WTC11 (cell line): Measurements from ENCODE around the gene LPAR2.

ENCODE experiments used
- CTCF ChIP-seq: fragments of 200-600 bp; IDR thresholded peaks from 2 replicates; pipeline ENCODE4 v1.8.0; 2022; ENCODE audit warnings: antibody characterized with exemption
- GABPB1 ChIP-seq: sonication (generic); formaldehyde crosslinking; IDR thresholded peaks from 2 replicates; pipeline ENCODE4 v1.8.1; 2023; ENCODE audit warnings: mild to moderate bottlenecking, missing genetic modification reagents
- MXD4 ChIP-seq: fragments of 250-450 bp; sonication (Bioruptor Pico); IDR thresholded peaks from 2 replicates; pipeline ENCODE4 v1.8.0; 2021; ENCODE audit warnings: mild to moderate bottlenecking, moderate library complexity, borderline replicate concordance
- NR1H2 ChIP-seq: sonication (generic); formaldehyde crosslinking; IDR thresholded peaks from 2 replicates; pipeline ENCODE4 v1.9.0; 2021; ENCODE audit warnings: mild to moderate bottlenecking, moderate library complexity, missing genetic modification reagents
- PREB ChIP-seq: sonication (generic); formaldehyde crosslinking; IDR thresholded peaks from 2 replicates; pipeline ENCODE4 v1.8.1; 2022; ENCODE audit warnings: mild to moderate bottlenecking, missing genetic modification reagents, moderate library complexity, borderline replicate concordance
- USF2 ChIP-seq: sonication (generic); formaldehyde crosslinking; IDR thresholded peaks from 2 replicates; pipeline ENCODE4 v1.8.1; 2023; ENCODE audit warnings: mild to moderate bottlenecking, missing genetic modification reagents, moderate library complexity
- ZNF219 ChIP-seq: sonication (generic); formaldehyde crosslinking; IDR thresholded peaks from 2 replicates; pipeline ENCODE4 v1.8.0; 2023; ENCODE audit warnings: missing genetic modification reagents, mild to moderate bottlenecking, borderline replicate concordance

- TF ChIP-seq MXD4 (CRISPR knock-in tag) (no peak), PREB (no peak), CTCF (no peak), GABPB1 (no peak), ZNF219 (no peak), NR1H2 (no peak), USF2 (CRISPR knock-in tag) (no peak)
Observed at GRCh38 chr19:19642506-19643157, 14.6 kb upstream of the LPAR2 start.
